Suprapubic skin (tissue), 4 donors: ENCODE results near the gene ITPKC. TPM values are rescaled to one million over a fixed set of nuclear protein-coding genes. Genes with fewer than 3 reads are reported as not detected.

ENCODE experiments used
- DNase-seq, 2 donors: peaks; one replicate each; pipeline ENCODE4 v3.0.0-alpha.2; 2019; ENCODE audit warnings: low spot score in 2 of 2
- H3K27ac ChIP-seq: fragments of 200-600 bp; sonication (generic); one replicate; pipeline ENCODE4 v1.5.1; 2019
- H3K27me3 ChIP-seq: fragments of 200-600 bp; sonication (generic); one replicate; pipeline ENCODE4 v1.5.1; 2019
- H3K36me3 ChIP-seq: fragments of 200-600 bp; sonication (generic); one replicate; pipeline ENCODE4 v1.5.1; 2019
- H3K4me1 ChIP-seq: fragments of 200-600 bp; sonication (generic); one replicate; pipeline ENCODE4 v1.5.1; 2019
- H3K4me3 ChIP-seq: fragments of 200-600 bp; sonication (generic); one replicate; pipeline ENCODE4 v1.5.1; 2019; ENCODE audit warnings: mild to moderate bottlenecking
- H3K9me3 ChIP-seq: fragments of 200-600 bp; sonication (generic); one replicate; pipeline ENCODE4 v1.5.1; 2019
- CTCF ChIP-seq, 2 donors: fragments of 200-600 bp in 1 of 2; fragments of 450-650 bp in 1 of 2; sonication (generic) in 1 of 2; IDR thresholded peaks; one replicate each; pipeline ENCODE4 v1.5.1; 2016 to 2019; ENCODE audit warnings: antibody characterized with exemption in 2 of 2, mild to moderate bottlenecking in 1 of 2, moderate library complexity in 1 of 2
- EP300 ChIP-seq: sonication (generic); formaldehyde crosslinking; IDR thresholded peaks from one replicate; pipeline ENCODE4 v1.6.1; 2017; ENCODE audit warnings: antibody characterized with exemption
- POLR2A ChIP-seq, 2 donors: fragments of 450-650 bp; IDR thresholded peaks; one replicate each; pipeline ENCODE4 v1.6.1; 2017; ENCODE audit warnings: antibody characterized with exemption in 2 of 2, mild to moderate bottlenecking in 2 of 2, moderate library complexity in 2 of 2
- POLR2AphosphoS5 ChIP-seq, 3 donors: sonication (generic); formaldehyde crosslinking; IDR thresholded peaks; one replicate each; pipeline ENCODE4 v1.6.1; 2017; ENCODE audit warnings: antibody characterized with exemption in 3 of 3
- WGBS: methylation state at CpG from one replicate; pipeline ENCODE4 v1.1.5; 2018; 5-methylcytosine and 5-hydroxymethylcytosine counted together
- total RNA-seq, 4 donors: library from RNA; depleted of rRNA; stranded (reverse); fragments of >200 nt; gene quantifications; one replicate each; pipeline ENCODE4 v1.1.0, GENCODE V29; 2016

The ITPKC gene
- total RNA-seq, 4 donors from 2014 or later: 52.9 to 93.8 (median 70.9) TPM

GRCh38 chr19:40776932-40777644, 60.2 kb downstream of the ITPKC start:
- WGBS: 14% methylated on average over 13 of the region's 13 CpGs
- no peaks in the 10 kb centered on the region for H3K9me3 ChIP-seq
- peak overlapping the region; percentile 62 for H3K4me3 ChIP-seq
- DNase-seq: peak; percentile 95 to 96
- peak overlapping the region; percentile 93 for H3K27ac ChIP-seq
- H3K36me3 ChIP-seq: no peaks in the 10 kb centered on the region
- TF ChIP-seq POLR2AphosphoS5 (IDR thresholded peaks at IDR 0.05) (no peak), CTCF (IDR thresholded peaks at IDR 0.05) (no peak), EP300 (no peak), POLR2A (IDR thresholded peaks at IDR 0.05) (no peak)
- H3K27me3 ChIP-seq: no peaks in the 10 kb centered on the region
- peaks cover 18% of the 10 kb centered on the region for H3K4me1 ChIP-seq

GRCh38 chr19:40777645-40777936, 60.7 kb downstream of the ITPKC start:
- Histone ChIP-seq H3K36me3 (no peaks in the 10 kb centered on the region), H3K27me3 (no peaks in the 10 kb centered on the region), H3K4me3 (peak overlapping the region; percentile 62), H3K9me3 (no peaks in the 10 kb centered on the region), H3K27ac (peak overlapping the region; percentile 93), H3K4me1 (peaks cover 18% of the 10 kb centered on the region)
- TF ChIP-seq POLR2A (IDR thresholded peaks at IDR 0.05) (no peak), POLR2AphosphoS5 (IDR thresholded peaks at IDR 0.05) (no peak), EP300 (no peak), CTCF (IDR thresholded peaks at IDR 0.05) (no peak)
- 0% methylated on average over 10 of the region's 10 CpGs for WGBS
- DNase-seq: no peak

- no peaks in the 10 kb centered on the region for H3K9me3 ChIP-seq
- peak within 1 kb of the TSS; percentile 93 for H3K27ac ChIP-seq
- DNase-seq: peak; percentile 100
- peak in 2 of 3 donors; percentile 89 to 93 for TF ChIP-seq POLR2AphosphoS5 (IDR thresholded peaks at IDR 0.05)
- TF ChIP-seq POLR2A (IDR thresholded peaks at IDR 0.05): peak in 1 of 2 donors; percentile 78
- TF ChIP-seq CTCF (IDR thresholded peaks at IDR 0.05): peak in 1 of 2 donors; percentile 9
- TF ChIP-seq EP300: no peak
- WGBS: under 1% methylated on average over 39 of the region's 56 CpGs
- no peaks in the 10 kb centered on the region for H3K27me3 ChIP-seq
- peak within 1 kb of the TSS; percentile 62 for H3K4me3 ChIP-seq
- H3K36me3 ChIP-seq: no peaks in the 10 kb centered on the region
- peaks cover 18% of the 10 kb centered on the region for H3K4me1 ChIP-seq
Observed at GRCh38 chr19:40777937-40778705, 61.2 kb downstream of the ITPKC start, which contains the start of gene RAB4B. TSS of gene RAB4B (plus strand) at chr19:40778247. CDS start at chr19:40778376, 129 bp downstream.

- TF ChIP-seq POLR2A (IDR thresholded peaks at IDR 0.05): no peak
- no peak for TF ChIP-seq CTCF (IDR thresholded peaks at IDR 0.05)
- TF ChIP-seq EP300: no peak
- no peak for TF ChIP-seq POLR2AphosphoS5 (IDR thresholded peaks at IDR 0.05)
- Histone ChIP-seq H3K4me1 (peaks cover 18% of the 10 kb centered on the region), H3K4me3 (peak overlapping the region; percentile 62), H3K9me3 (no peaks in the 10 kb centered on the region), H3K27me3 (no peaks in the 10 kb centered on the region), H3K36me3 (peaks cover 3% of the 10 kb centered on the region), H3K27ac (peak overlapping the region; percentile 93)
- no peak for DNase-seq
- 16% methylated on average over 7 of the region's 7 CpGs for WGBS
Observed at GRCh38 chr19:40778706-40779284, 61.9 kb downstream of the ITPKC start.

- Histone ChIP-seq H3K36me3 (peaks cover 12% of the 10 kb centered on the region), H3K4me1 (peaks cover 18% of the 10 kb centered on the region), H3K27me3 (no peaks in the 10 kb centered on the region), H3K4me3 (no peak overlapping the region), H3K9me3 (no peaks in the 10 kb centered on the region), H3K27ac (no peak overlapping the region)
- 94% methylated on average over 5 of the region's 5 CpGs for WGBS
- TF ChIP-seq EP300 (no peak), POLR2AphosphoS5 (IDR thresholded peaks at IDR 0.05) (no peak), CTCF (IDR thresholded peaks at IDR 0.05) (no peak)
- DNase-seq: no peak
Observed at GRCh38 chr19:40780582-40780981, 63.7 kb downstream of the ITPKC start.
